Uterus (tissue), 2 donors: Measurements from ENCODE around the gene TC2N.

ENCODE experiments used
- POLR2A ChIP-seq, 2 donors: fragments of 450-650 bp; IDR thresholded peaks; one replicate each; pipeline ENCODE4 v1.6.1; 2016; ENCODE audit warnings: antibody characterized with exemption in 2 of 2, mild to moderate bottlenecking in 1 of 2, moderate library complexity in 1 of 2
- TF ChIP-seq, protein P1 (sequence below), 4 experiments: fragments of 200-600 bp in 2 of 4; fragments of 450-650 bp in 2 of 4; sonication (generic) in 2 of 4; IDR thresholded peaks; one replicate each; pipeline ENCODE4 v1.5.1; 2016 to 2019; ENCODE audit warnings: antibody characterized with exemption in 4 of 4, mild to moderate bottlenecking in 2 of 4, moderate library complexity in 1 of 4

DNA sequence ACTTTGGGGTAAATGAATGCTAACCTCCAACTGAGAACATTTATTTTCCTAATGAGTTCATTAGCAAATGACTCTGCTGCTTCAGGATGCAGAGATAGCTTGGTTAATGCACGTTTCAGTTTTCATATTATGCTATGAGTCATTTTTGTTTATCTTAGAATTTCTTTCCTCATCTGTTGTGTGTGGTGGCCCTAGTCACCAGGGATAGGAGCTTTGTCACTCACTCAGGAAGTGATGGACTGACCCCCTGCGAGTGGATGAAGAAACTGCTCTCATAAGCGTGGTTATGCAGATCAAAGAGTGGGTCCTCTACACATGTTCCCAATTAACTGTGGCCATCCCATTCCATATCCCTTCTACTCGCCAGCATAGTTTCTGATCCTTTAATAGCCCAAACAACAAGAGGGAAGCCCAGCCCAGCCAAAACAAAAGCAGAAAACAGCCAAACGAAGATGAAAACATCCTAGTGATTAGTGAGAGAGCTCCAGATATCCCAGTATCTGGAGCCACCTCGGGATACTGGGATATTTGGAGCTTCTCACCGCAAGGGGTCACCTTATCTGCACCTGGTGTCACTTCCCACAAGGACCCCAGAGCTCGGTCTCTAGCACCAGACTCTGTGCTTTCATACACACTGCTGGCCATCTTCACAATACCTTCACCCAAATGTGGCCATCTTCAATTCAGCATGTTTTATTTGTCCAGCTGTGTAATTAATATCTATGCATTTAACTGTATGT lies 8.6 kb downstream of the TC2N start:
- TF ChIP-seq, protein P1, sequence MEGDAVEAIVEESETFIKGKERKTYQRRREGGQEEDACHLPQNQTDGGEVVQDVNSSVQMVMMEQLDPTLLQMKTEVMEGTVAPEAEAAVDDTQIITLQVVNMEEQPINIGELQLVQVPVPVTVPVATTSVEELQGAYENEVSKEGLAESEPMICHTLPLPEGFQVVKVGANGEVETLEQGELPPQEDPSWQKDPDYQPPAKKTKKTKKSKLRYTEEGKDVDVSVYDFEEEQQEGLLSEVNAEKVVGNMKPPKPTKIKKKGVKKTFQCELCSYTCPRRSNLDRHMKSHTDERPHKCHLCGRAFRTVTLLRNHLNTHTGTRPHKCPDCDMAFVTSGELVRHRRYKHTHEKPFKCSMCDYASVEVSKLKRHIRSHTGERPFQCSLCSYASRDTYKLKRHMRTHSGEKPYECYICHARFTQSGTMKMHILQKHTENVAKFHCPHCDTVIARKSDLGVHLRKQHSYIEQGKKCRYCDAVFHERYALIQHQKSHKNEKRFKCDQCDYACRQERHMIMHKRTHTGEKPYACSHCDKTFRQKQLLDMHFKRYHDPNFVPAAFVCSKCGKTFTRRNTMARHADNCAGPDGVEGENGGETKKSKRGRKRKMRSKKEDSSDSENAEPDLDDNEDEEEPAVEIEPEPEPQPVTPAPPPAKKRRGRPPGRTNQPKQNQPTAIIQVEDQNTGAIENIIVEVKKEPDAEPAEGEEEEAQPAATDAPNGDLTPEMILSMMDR (IDR thresholded peaks at IDR 0.05), result no peak
- no peak for TF ChIP-seq POLR2A (IDR thresholded peaks at IDR 0.05)
